Measurements from ENCODE around the gene SPARC.

Gene SPARC

GRCh38 chr5:151657114-151657513 is 29.6 kb downstream of the SPARC start:
- DNase-seq, result no peak

GRCh38 chr5:151656311-151656710 is 30.4 kb downstream of the SPARC start:
- DNase-seq, result no peak

DNA sequence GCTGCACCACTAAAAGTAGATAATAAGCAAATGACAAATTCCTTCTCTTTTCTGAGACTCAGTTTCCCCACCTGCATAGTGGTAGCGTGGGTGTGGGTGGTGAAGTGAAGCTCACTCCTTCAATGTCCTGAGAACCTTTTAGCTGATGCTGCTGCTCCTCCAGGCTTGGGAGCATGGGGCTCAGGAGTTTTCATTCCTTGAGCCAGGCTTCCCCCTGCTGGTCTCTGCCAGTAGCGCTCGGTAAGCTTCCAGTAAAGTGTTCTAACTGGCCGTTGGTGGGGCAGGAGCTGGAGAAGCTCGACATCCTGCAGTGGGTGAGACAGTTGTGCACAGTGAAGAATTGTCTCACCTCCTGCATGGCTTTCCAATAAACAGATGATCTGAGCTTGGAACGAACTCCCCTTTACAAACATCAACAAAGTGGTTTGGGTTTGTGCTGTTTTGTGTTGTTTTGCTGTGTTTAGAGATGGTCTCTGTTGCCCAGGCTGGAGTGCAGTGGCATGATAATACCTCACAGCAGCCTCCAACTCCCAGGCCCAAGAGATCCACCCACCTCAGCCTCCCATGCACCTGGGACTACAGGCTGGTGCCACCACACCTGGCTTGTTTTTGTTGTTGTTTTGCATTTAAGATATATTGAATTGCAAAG is 34.6 kb downstream of the SPARC start:
- peak; percentile 80 for DNase-seq

DNA sequence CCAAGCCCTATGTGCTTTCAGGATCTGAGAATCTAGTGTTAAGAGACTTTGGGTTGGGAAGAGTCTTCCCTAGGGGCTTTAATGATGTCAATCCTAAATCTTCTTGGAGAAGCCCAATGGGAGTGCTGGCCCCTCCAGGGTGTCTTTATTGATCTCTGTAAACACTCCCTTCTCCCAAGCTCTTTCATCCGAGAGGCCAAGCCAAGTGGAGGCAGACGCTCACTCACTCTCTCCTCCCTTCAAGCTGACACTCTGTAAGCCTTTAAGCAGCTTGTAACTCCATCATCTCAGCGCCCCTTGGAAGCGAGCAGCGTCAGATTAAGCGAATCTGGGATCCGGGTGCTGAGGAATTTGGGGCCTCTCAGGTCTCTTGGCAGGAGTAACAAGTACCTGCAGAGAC is 37.7 kb downstream of the SPARC start:
- no peak for DNase-seq

DNA sequence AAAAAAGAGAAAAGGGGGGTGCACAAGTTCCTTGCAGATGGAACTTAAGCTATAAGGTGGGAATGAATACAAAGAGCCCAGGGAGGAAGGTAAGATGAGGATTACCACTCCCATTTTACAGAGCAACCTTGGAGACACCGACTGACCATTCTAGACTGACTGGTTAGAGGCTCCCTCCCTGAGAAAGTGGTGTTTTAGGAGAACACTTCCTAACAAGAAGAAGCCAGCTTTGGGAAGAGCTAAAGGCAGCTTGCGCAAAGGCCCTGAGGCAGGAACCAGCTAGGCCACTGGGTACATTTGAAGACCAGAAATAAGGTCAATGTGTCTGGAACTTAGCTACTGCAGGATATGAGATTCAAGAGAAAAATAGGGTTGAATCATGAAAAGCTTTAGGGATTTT is 38.6 kb downstream of the SPARC start:
- DNase-seq, result no peak

DNA sequence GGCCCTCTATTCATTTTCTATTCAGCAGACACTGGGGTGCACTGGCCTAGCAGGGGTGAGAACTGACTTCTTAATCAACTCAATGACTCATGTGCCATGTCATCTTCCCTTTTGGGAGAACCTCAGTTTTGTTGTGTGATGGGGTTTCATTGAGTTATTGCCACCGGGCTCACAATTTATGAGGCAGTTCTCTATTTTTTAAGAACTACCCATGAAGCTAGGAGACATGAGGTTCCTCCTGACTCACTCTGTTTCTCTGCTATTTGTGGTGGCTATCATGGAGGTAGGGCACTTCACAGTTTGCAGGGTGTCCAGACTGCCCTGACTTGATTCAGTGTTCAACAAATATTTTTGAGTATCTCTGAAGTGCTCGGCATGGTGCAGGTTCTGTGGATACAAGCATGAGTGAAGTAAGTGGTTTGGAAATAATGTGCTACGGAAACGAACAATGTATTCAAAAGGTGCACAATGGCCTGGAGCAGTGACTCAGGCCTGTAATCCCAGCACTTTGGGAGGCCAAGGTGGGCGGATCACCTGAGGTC is 39.3 kb downstream of the SPARC start:
- DNase-seq, result no peak

GRCh38 chr5:151646334-151646733 is 40.4 kb downstream of the SPARC start:
- no peak for DNase-seq

GRCh38 chr5:151643388-151643787 is 43.3 kb downstream of the SPARC start:
- DNase-seq, result no peak

DNA sequence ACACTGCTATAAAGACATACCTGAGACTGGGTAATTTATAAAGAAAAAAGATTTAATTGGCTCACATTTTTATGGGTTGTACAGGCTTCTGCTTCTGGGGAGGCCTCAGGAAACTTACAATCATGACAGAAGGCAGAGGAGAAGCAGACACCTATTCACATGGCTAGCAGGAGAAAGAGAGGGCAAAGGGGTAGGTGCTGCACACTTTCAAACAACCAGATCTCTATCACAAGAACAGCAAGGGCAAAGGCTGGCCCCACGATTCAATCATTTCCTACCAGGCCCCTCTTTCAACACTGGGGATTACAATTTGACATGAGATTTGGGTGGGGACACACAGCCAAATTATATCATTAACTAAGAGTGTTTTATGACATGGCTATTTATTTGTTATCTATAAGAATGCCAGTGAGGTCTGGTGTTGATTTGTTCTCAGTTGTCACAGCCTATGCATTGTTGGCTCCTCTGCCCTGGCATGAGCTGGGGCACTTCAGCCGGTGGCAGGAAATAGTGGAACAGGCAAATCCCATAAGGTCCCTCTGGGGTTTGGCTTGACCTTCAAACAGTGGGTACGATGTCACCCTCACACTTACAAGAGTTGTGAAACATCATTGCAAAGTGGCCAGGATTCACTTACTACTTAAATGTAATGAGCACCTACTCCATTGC is 44.1 kb downstream of the SPARC start:
- DNase-seq, result no peak

- DNase-seq, result no peak
These were observed 48.1 kb downstream of the SPARC start for GRCh38 chr5:151638619-151639018.

- no peak for DNase-seq
These were observed 49.0 kb downstream of the SPARC start for GRCh38 chr5:151637676-151638075.

DNA sequence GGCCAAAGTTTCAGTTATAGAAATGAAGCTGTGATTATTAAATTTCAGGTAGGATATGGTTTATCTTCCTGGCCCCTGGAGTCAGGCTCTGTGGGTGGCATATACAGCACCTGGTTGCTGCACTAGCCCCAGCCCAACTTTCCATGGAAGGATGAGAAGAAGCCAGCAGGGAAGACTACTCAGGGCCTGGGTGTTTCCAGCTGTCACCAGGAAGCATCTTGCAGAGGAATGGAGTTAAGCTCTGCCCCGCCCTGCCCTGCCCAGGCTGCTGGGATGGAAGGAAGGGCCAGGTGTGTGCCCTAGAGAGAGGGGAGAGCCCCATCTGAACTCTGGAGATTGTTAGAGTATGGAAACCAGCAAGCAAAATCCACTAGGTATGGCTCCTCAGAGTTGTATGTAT is 52.8 kb downstream of the SPARC start:
- DNase-seq, result no peak

GRCh38 chr5:151632941-151633340 is 53.8 kb downstream of the SPARC start:
- DNase-seq, result no peak

- DNase-seq, result no peak
These were observed 54.2 kb downstream of the SPARC start for GRCh38 chr5:151632524-151632923.

DNA sequence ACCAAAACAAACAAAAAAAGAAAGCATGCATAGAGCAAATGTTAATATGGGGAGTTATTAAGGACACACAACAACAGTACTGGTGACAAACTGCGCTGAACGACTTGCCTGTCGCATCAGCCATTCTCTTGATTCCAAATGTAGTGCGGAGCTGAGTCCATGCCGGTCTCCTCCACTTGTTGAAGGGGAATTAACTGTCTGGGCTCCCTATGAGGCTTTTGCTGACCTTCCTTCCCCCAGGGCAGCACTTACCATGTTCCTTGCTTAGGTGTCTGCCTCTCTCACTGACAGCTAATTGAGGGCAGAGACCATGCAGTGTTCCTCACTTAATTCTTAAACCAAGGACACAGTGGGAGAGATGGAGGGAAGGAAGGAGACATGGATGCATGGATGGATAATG is 54.8 kb downstream of the SPARC start:
- no peak for DNase-seq

- no peak for DNase-seq
These were observed 56.6 kb downstream of the SPARC start for GRCh38 chr5:151630088-151630487.

GRCh38 chr5:151628112-151628823 is 58.4 kb downstream of the SPARC start:
- no peak for DNase-seq

DNA sequence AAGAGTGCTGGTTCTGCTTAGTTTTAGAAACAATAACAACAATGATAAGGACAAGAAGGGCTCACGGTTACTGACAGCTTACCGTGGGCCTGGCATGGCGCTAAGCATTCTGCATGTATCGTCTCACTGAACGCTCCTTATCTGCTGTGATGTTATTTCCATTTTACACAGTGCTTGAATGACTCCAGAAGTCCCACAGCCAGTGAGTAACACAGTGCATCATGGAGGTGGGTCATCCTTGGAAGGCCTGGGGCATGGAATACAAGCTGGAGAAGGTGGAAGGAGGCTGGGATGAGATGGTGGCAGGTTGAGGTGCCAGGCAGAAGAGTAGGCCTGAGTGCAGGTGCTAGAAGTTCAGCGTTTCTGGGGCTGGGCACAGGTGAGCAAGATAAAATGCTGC is 59.1 kb downstream of the SPARC start:
- no peak for DNase-seq

DNA sequence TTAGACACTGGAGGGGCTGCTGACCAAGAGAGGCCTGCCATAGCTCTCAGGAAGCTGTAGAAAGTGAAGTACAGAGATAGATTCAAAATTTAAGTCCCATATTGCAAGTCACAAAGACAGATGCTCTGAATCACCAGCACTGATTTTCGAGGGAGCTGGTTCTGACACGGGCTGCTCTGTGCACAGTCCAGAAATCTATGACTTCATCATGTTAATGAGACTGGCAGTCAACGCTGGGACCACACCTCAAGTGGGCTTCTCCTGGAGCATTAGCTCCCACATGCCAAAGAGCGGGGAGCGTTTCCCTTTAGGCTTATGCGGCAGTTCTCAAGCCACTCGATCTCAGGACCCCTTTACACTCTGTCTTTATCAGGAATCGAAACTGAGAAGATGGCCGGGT is 61.4 kb downstream of the SPARC start:
- no peak for DNase-seq

DNA sequence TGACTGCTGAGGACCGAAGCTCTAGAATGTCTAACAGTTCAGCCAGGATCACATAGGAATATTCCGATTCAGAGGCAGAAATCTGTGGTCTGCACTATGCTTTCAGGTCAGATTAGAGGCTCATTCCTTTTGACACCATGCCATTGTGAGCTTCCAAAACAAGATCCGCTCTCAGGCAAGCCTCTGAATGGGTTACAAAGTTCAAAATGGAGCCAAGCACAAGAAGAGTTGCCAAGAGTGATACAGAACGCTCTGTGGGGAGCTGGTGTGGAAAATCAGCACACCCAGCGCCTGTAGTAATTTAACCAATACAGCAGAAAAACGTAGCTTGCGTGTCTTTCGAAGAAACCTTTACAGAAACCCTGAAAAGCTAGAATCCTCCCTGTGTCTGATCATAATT is 62.2 kb downstream of the SPARC start:
- no peak for DNase-seq

DNA sequence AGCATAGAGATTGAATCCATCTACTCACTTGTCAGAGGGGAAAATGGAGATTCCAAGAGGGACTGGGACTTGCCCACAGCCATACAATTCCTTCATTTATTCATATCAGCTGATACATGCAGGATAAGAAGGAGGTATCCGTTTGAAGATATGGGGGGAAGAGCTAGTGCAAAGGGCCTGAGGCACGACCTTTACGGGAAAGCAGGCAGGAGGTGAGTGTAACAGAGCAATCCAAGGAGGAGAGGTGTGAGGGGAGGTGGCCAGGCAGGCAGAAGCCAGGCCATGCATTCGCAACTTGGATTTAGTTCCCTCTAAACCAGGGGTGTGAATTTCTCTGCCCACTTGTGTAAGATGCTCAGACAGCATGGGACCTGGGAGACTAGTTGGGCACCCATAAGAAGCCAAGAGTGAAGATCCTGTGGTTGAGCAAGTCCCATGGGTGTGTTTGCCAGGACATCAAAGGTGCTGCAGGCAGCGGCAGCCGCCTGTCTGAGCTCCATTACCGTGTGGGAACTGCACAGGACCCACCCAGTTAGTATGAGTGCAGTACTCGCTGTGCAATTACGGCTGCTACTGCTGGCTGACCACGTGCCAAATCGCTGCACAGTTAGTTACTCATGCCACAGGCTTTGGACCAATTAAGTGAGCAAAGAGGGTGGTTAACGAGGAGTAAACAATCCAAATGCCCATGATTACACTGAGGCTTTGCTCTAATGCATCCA is 64.2 kb downstream of the SPARC start:
- no peak for DNase-seq

DNA sequence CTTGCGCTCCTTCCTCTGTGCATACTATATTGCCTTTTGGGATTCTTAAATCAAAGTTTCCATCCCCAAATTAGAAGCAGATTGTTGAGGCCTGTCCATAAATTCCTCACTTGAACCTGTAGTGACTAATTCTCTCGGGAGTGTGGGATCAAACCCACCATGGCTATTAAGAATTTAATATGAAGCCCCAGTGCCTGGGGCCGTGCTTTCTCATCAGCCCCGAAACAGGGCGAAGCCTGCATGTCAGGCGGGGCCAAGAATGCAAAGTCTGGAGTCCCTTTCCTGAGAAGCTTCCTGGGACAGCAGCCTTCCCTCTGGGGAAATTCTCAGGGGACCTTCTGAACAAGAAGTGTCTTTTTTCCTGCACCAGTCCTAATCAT is 66.3 kb downstream of the SPARC start:
- DNase-seq, result no peak

DNA sequence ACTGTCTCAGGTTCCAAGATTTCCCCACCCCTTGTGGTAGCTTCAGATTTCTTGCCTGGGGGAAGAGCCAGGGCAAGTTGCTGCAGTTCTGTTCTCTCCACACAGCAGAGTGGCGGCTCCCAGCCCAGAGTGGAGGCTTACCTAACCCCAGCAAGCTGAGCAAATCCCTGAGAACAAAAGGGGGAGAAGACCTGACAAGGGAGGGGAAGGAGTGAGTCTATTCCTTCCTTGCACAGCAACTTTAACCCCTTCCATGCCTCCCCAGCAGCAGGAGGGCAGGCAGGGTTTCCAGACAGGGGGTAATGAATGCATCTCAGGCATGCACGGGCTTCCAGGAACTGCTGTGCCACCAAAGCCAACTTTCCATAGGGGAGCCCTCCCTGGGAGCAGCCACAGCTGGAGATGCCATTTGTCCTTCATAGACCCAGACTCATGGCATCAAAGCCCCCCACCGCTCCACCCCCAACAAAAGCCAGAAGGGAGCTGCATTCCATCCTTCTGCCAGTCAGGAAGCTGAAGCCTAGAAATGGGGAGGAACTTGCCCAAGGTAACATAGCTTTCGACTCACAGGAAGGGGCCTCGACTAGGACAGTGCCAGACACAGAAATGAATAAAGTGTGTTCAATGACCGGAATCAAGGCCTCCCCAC is 66.8 kb downstream of the SPARC start:
- no peak for DNase-seq

Measured in stimulated activated CD8-positive, alpha-beta memory T cell treated with anti-CD3 and anti-CD28 coated beads, Interleukin-4, amount 100 ng/mL, for 48 hours (primary cell).